ENCODE data around the gene LMX1B. TPM values are rescaled to one million over a fixed set of nuclear protein-coding genes. Genes with fewer than 3 reads are reported as not detected.

The LMX1B gene
- total RNA-seq, 2 experiments from 2014 or later = not detected

GRCh38 chr9:126671983-126672382 is 58.3 kb downstream of the LMX1B start:
- Mint-ChIP-seq H3K4me1 (peaks cover 4% of the 10 kb centered on the region), H3K27me3 (peaks cover 52% of the 10 kb centered on the region), H3K27ac (no peak overlapping the region), H3K9me3 (no peaks in the 10 kb centered on the region), H3K4me3 (no peak overlapping the region), H3K36me3 (peaks cover 2% of the 10 kb centered on the region)
- no peak for DNase-seq
- POLR2A ChIA-PET = no interaction called here
- ATAC-seq (ENCODE audit: low read depth) = no peak

DNA sequence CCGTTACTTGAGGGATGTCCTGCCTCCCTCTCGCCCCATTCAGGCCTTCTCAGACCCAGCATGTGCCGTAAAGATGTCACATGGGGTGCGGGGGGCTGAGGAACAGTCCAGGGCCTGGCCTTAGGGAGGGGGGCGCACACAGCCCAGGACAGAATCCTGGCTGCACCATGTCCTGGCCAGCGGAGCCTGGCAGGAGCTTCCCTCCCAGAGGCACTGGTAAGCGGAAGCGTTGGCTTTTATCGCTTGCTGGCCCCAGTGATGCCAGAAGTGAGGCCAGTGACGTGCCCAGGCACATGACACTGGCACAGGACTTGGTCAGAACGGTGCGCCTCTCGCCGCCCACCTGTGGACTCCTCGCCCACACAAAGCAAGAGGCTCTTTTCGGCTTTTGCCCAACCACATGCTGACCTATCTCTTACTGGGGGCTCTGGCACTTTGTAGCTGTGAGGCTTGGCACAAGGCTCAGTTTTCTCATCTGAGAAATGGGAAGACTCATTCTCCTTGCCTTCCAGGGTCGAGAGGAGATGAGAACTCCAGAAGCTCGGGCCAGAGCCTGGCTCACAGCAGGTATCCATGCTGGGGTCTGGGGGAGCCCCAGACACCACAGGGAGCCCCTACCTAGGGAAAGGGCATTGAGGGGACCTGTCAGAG is 59.0 kb downstream of the LMX1B start:
- no peak for ATAC-seq (ENCODE audit: low read depth)
- no peak overlapping the region for H3K4me3 Mint-ChIP-seq
- H3K9me3 Mint-ChIP-seq = no peaks in the 10 kb centered on the region
- peaks cover 2% of the 10 kb centered on the region for H3K36me3 Mint-ChIP-seq
- peaks cover 7% of the 10 kb centered on the region for H3K4me1 Mint-ChIP-seq
- POLR2A ChIA-PET = no interaction called here
- peaks cover 60% of the 10 kb centered on the region for H3K27me3 Mint-ChIP-seq
- no peak overlapping the region for H3K27ac Mint-ChIP-seq
- DNase-seq = no peak

GRCh38 chr9:126673689-126674364 is 60.1 kb downstream of the LMX1B start:
- no peak for ATAC-seq (ENCODE audit: low read depth)
- peaks cover 7% of the 10 kb centered on the region for H3K4me1 Mint-ChIP-seq
- POLR2A ChIA-PET = no interaction called here
- H3K4me3 Mint-ChIP-seq = no peak overlapping the region
- H3K36me3 Mint-ChIP-seq = peaks cover 2% of the 10 kb centered on the region
- DNase-seq = no peak
- H3K27ac Mint-ChIP-seq = no peak overlapping the region
- H3K27me3 Mint-ChIP-seq = peaks cover 69% of the 10 kb centered on the region
- H3K9me3 Mint-ChIP-seq = no peaks in the 10 kb centered on the region

GRCh38 chr9:126674365-126675146 is 60.8 kb downstream of the LMX1B start:
- POLR2A ChIA-PET = no interaction called here
- DNase-seq (no peak), ATAC-seq (ENCODE audit: low read depth) (no peak)
- H3K4me1 Mint-ChIP-seq = peaks cover 7% of the 10 kb centered on the region
- no peak overlapping the region for H3K27ac Mint-ChIP-seq
- peaks cover 73% of the 10 kb centered on the region for H3K27me3 Mint-ChIP-seq
- H3K36me3 Mint-ChIP-seq = peaks cover 2% of the 10 kb centered on the region
- H3K9me3 Mint-ChIP-seq = no peaks in the 10 kb centered on the region
- no peak overlapping the region for H3K4me3 Mint-ChIP-seq

GRCh38 chr9:126675147-126675467 is 61.4 kb downstream of the LMX1B start:
- Mint-ChIP-seq H3K36me3 (peaks cover 2% of the 10 kb centered on the region), H3K4me1 (peaks cover 7% of the 10 kb centered on the region), H3K9me3 (no peaks in the 10 kb centered on the region), H3K4me3 (no peak overlapping the region), H3K27me3 (peaks cover 79% of the 10 kb centered on the region), H3K27ac (no peak overlapping the region)
- POLR2A ChIA-PET = no interaction called here
- no peak for ATAC-seq (ENCODE audit: low read depth)
- no peak for DNase-seq

- Mint-ChIP-seq H3K4me3 (no peak overlapping the region), H3K4me1 (peaks cover 7% of the 10 kb centered on the region), H3K27ac (no peak overlapping the region), H3K9me3 (no peaks in the 10 kb centered on the region), H3K27me3 (peaks cover 83% of the 10 kb centered on the region), H3K36me3 (peaks cover 2% of the 10 kb centered on the region)
- ATAC-seq (ENCODE audit: low read depth) (no peak), DNase-seq (no peak)
- POLR2A ChIA-PET = no interaction called here
Measured at GRCh38 chr9:126676102-126676684, 62.5 kb downstream of the LMX1B start.

GRCh38 chr9:126676685-126677143 is 63.0 kb downstream of the LMX1B start:
- Mint-ChIP-seq H3K4me3 (no peak overlapping the region), H3K9me3 (no peaks in the 10 kb centered on the region), H3K27me3 (peaks cover 88% of the 10 kb centered on the region), H3K27ac (no peak overlapping the region), H3K4me1 (peaks cover 7% of the 10 kb centered on the region), H3K36me3 (peaks cover 2% of the 10 kb centered on the region)
- DNase-seq (no peak), ATAC-seq (ENCODE audit: low read depth) (no peak)
- POLR2A ChIA-PET = no interaction called here

DNA sequence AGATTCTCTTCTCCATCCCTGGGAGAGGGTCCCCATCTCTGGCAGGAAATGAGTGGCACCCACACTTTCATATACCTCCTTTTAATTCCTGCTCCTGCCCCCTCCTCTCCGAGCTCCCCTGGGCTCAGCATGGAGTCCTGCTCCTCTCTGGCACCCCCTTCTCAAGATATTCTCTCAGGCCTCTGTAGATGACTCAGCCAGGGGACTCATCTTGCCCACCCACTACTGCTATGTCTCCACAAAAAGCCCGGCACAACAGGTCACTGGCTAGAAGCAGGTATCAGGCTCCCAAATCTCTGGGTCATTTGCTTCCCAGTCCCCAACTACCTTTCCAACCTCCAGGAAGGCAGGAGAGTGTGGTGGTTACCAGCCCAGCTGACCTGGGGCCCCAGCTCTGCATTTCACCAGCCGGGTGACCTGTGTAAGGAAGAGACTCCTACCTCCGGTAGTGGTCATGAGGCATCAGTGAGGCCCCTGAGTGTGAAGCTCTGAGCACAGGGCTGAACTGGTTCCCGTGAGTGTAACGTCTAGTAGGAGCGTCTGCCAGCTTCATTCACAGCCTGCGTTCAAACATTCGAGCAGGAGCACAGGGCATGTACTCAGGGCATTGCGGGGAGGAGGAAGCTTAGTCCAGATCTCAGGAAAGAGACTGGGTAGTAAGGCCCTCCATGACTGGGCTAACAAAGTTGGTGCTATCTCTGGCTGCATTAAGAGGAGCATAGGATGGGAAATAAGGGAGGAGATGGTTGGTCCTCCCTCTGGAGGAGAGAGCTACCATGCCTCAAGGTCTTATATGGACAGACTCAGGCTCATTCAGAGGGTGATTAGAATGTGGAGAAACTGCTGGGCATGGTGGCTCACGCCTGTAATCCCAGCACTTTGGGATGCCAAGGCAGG is 63.7 kb downstream of the LMX1B start:
- POLR2A ChIA-PET = no interaction called here
- no peak for ATAC-seq (ENCODE audit: low read depth)
- no peak for DNase-seq
- H3K9me3 Mint-ChIP-seq = no peaks in the 10 kb centered on the region
- H3K4me1 Mint-ChIP-seq = peaks cover 7% of the 10 kb centered on the region
- peaks cover 87% of the 10 kb centered on the region for H3K27me3 Mint-ChIP-seq
- H3K36me3 Mint-ChIP-seq = peaks cover 2% of the 10 kb centered on the region
- no peak overlapping the region for H3K27ac Mint-ChIP-seq
- no peak overlapping the region for H3K4me3 Mint-ChIP-seq

DNA sequence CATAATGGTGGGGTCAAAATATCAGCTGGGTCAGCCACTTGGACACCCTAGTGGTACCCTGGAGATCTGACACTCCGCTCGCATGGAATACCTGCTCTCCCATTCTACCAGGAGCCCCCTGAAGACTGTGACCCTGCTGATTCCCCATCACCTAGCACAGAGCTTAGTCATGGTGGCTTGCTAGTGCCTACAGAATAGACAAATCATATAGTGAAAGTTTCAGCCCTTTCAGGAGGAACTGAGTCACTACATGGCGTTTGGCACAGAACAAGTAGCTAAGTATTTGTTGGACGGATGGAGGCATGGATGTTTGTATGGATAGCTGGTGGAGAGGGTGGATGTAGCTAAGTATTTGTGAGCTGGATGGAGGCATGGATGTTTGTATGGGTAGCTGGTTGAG is 65.3 kb downstream of the LMX1B start:
- Mint-ChIP-seq H3K9me3 (no peaks in the 10 kb centered on the region), H3K27me3 (peaks cover 87% of the 10 kb centered on the region), H3K4me3 (no peak overlapping the region), H3K36me3 (peaks cover 2% of the 10 kb centered on the region), H3K4me1 (peaks cover 9% of the 10 kb centered on the region), H3K27ac (no peak overlapping the region)
- DNase-seq = no peak
- POLR2A ChIA-PET = no interaction called here
- ATAC-seq (ENCODE audit: low read depth) = no peak

DNA sequence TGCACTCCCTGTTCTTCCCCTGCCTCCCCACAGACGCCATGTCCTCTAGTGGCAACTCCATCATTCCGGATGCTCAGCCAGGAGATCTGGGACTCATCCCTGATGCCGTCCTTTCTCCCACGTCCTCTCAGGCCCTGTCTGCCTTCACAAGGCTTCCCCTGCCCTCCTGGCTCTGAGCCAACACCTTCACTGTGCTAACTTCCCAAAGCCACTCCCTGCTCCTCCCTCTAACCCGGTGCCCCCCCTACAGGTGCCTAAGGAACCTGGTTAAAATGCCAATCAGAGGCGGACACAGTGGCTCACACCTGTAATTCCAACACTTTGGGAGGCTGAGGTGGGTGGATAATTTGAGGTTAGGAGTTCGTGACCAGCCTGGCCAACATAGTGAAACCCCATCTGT is 67.6 kb downstream of the LMX1B start:
- Mint-ChIP-seq H3K9me3 (no peaks in the 10 kb centered on the region), H3K27ac (no peak overlapping the region), H3K36me3 (no peaks in the 10 kb centered on the region), H3K27me3 (peaks cover 81% of the 10 kb centered on the region), H3K4me1 (peaks cover 6% of the 10 kb centered on the region), H3K4me3 (no peak overlapping the region)
- no peak for DNase-seq
- POLR2A ChIA-PET = no interaction called here
- ATAC-seq (ENCODE audit: low read depth) = no peak

DNA sequence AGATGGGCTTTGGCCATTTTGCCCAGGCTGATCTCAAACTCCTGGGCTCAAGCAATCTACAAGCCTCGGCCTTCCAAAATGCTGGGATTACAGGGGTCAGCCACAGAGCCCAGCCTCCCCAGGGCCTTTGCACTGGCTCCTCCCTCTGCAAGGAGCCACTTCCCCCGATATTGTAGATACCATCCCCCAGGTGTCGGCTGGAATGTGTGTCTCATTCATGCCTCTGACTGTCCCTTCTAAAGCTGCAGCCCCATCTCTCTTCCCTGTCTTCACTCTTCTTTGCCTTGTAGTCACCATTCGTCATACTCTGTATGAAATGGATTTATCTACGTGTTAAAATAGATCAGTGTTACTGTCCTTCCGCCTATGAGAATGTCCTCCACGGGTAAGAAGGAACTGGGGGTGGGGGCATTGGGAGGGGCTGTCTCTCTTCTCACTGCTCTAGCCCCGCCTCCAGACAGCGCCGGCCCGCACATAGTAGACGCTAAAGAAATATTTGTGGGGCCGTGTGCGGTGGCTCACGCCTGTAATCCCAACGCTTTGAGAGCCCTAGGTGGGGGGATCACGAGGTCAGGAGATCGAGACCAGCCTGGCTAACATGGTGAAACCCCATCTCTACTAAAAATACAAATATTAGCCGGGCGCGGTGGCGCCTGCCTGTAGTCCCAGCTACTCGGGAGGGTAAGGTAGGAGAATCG is 68.5 kb downstream of the LMX1B start:
- POLR2A ChIA-PET = no interaction called here
- ATAC-seq (ENCODE audit: low read depth) = no peak
- Mint-ChIP-seq H3K4me3 (no peak overlapping the region), H3K4me1 (peaks cover 5% of the 10 kb centered on the region), H3K27ac (no peak overlapping the region), H3K9me3 (no peaks in the 10 kb centered on the region), H3K36me3 (no peaks in the 10 kb centered on the region), H3K27me3 (peaks cover 79% of the 10 kb centered on the region)
- no peak for DNase-seq

DNA sequence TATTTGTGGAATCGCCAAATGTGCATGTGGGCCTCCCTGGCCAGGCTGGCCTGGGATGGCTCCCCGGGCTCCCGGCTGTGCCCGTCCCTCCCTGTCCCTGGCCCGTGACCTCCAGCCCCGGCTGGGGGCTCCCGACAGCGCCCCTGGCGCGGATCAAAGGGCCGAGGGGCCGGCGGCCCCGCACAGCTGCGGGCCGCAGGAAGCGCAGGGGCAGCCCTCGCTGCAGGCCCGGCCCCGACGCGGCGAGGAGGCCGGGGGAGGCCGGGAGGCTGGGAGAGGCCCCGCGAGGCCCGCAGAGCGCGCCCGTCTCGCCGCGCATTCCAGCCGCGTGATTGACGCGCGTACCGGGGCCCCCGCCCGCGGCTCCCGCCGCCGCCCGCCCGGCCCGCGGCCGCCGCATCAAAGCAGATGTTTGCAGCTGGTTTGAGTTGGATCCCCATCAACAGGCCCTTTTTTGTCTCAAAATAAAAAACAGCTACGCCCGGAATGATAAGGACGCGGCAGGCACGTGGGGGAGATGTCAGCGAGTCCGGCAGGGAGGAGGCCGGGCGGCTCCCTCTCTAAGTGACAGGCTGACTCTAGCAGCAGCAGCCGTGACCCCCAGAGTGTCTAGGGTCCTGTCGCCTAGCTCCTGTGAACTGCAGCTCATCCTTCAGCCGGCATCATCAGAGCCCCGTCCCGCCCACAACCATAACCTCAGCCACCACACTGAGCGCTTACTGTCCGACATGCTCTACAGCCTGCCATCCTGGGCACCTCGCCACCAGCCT is 69.4 kb downstream of the LMX1B start:
- H3K9me3 Mint-ChIP-seq = no peaks in the 10 kb centered on the region
- ATAC-seq (ENCODE audit: low read depth) = no peak
- H3K4me3 Mint-ChIP-seq = peak overlapping the region; percentile 3
- POLR2A ChIA-PET = no interaction called here
- no peaks in the 10 kb centered on the region for H3K36me3 Mint-ChIP-seq
- H3K27ac Mint-ChIP-seq = no peak overlapping the region
- DNase-seq = no peak
- peaks cover 2% of the 10 kb centered on the region for H3K4me1 Mint-ChIP-seq
- peaks cover 76% of the 10 kb centered on the region for H3K27me3 Mint-ChIP-seq

Measured in activated naive CD8-positive, alpha-beta T cell treated with anti-CD3 and anti-CD28 coated beads, Interleukin-2, amount 10 ng/mL, durations not matched to agents 7 days and 5 days (primary cell).